Cardiac muscle cell (in vitro differentiated cells and primary cell): ENCODE results near the gene MIER3. TPM values are rescaled to one million over a fixed set of nuclear protein-coding genes. Genes with fewer than 3 reads are reported as not detected.

Experiments
- DNase-seq, 2 donors: peaks; one replicate each; pipeline versions ENCODE4 v3.0.0 to v3.0.0-alpha.2; 2010 to 2017; ENCODE audit warnings: low read depth in 1 of 2, low spot score in 1 of 2
- H3K27ac ChIP-seq: fragments of 200-600 bp; sonication (generic); 2 replicates; pipeline ENCODE4 v1.5.1; 2016
- H3K27me3 ChIP-seq: fragments of 200-600 bp; sonication (generic); 2 replicates; pipeline ENCODE4 v1.6.0; 2016; ENCODE audit warnings: control low read depth
- H3K36me3 ChIP-seq: fragments of 200-600 bp; sonication (generic); 2 replicates; pipeline ENCODE4 v1.5.1; 2016; ENCODE audit warnings: control low read depth
- H3K4me1 ChIP-seq: fragments of 200-600 bp; sonication (generic); 2 replicates; pipeline ENCODE4 v1.8.1; 2017; ENCODE audit warnings: low read depth, mild to moderate bottlenecking, mixed run types
- H3K4me3 ChIP-seq: fragments of 200-600 bp; sonication (generic); 2 replicates; pipeline ENCODE4 v1.5.1; 2016; ENCODE audit warnings: mild to moderate bottlenecking
- H3K9me3 ChIP-seq: fragments of 200-600 bp; sonication (generic); 2 replicates; pipeline ENCODE4 v1.5.1; 2017; ENCODE audit warnings: low read depth, mild to moderate bottlenecking, control low read depth
- CTCF ChIP-seq: IDR thresholded peaks from 2 replicates; pipeline ENCODE4 v1.5.1; 2012; ENCODE audit warnings: low read depth, mild to moderate bottlenecking, low read length
- polyA plus RNA-seq: library from polyadenylated mRNA; unstranded; fragments of >200 nt; fragmentation: Nextera tagmentation; extraction: Ambion mirVana; gene quantifications from 2 replicates; pipeline ENCODE4 v1.2.1, GENCODE V29; 2016
- total RNA-seq: library from RNA; depleted of rRNA; stranded (reverse); fragments of >200 nt; gene quantifications from 2 replicates; pipeline ENCODE4 v1.2.3, GENCODE V29; 2016

The MIER3 gene
- total and polyA plus RNA-seq, 2 experiments from 2014 or later = 7.2 to 17.4 TPM

- Histone ChIP-seq H3K4me1 (no peaks in the 10 kb centered on the region), H3K9me3 (no peaks in the 10 kb centered on the region), H3K27ac (no peak overlapping the region), H3K4me3 (no peak overlapping the region), H3K27me3 (no peaks in the 10 kb centered on the region), H3K36me3 (peaks cover 21% of the 10 kb centered on the region)
- no peak for DNase-seq
- no peak for TF ChIP-seq CTCF
Observed at GRCh38 chr5:56898213-56898612, 53.7 kb downstream of the MIER3 start.

GRCh38 chr5:56896763-56897162 lies 55.2 kb downstream of the MIER3 start:
- Histone ChIP-seq H3K36me3 (peaks cover 24% of the 10 kb centered on the region), H3K4me3 (no peak overlapping the region), H3K27me3 (no peaks in the 10 kb centered on the region), H3K27ac (no peak overlapping the region), H3K4me1 (no peaks in the 10 kb centered on the region), H3K9me3 (no peaks in the 10 kb centered on the region)
- no peak for TF ChIP-seq CTCF
- DNase-seq = no peak

GRCh38 chr5:56893251-56893951 lies 58.5 kb downstream of the MIER3 start:
- Histone ChIP-seq H3K4me1 (no peaks in the 10 kb centered on the region), H3K27ac (no peak overlapping the region), H3K4me3 (no peak overlapping the region), H3K27me3 (no peaks in the 10 kb centered on the region), H3K9me3 (no peaks in the 10 kb centered on the region), H3K36me3 (peaks cover 38% of the 10 kb centered on the region)
- no peak for TF ChIP-seq CTCF
- no peak for DNase-seq

- H3K4me3 ChIP-seq = no peak overlapping the region
- no peak for TF ChIP-seq CTCF
- H3K4me1 ChIP-seq = no peaks in the 10 kb centered on the region
- DNase-seq = no peak
- peaks cover 78% of the 10 kb centered on the region for H3K36me3 ChIP-seq
- H3K27ac ChIP-seq = no peak overlapping the region
- H3K9me3 ChIP-seq = no peaks in the 10 kb centered on the region
- no peaks in the 10 kb centered on the region for H3K27me3 ChIP-seq
Observed at GRCh38 chr5:56881571-56881970, 70.4 kb downstream of the MIER3 start.

- Histone ChIP-seq H3K4me3 (no peak overlapping the region), H3K27ac (no peak overlapping the region), H3K36me3 (peaks cover 74% of the 10 kb centered on the region), H3K4me1 (no peaks in the 10 kb centered on the region), H3K9me3 (no peaks in the 10 kb centered on the region), H3K27me3 (no peaks in the 10 kb centered on the region)
- DNase-seq = no peak
- no peak for TF ChIP-seq CTCF
Observed at GRCh38 chr5:56876327-56876726, 75.6 kb downstream of the MIER3 start.

- Histone ChIP-seq H3K4me3 (no peak overlapping the region), H3K36me3 (peaks cover 76% of the 10 kb centered on the region), H3K4me1 (no peaks in the 10 kb centered on the region), H3K9me3 (no peaks in the 10 kb centered on the region), H3K27ac (no peak overlapping the region), H3K27me3 (no peaks in the 10 kb centered on the region)
- no peak for DNase-seq
- TF ChIP-seq CTCF = no peak
Observed at GRCh38 chr5:56873056-56873455, 78.9 kb downstream of the MIER3 start.
